Neural progenitor cell (in vitro differentiated cells): Measurements from ENCODE around the gene SMOC2.

ENCODE experiments used
- EZH2 ChIP-seq: fragments of 200-600 bp; sonication (generic); IDR thresholded peaks from 2 replicates; pipeline ENCODE4 v1.6.1; 2017; ENCODE audit warnings: antibody characterized with exemption, mild to moderate bottlenecking, moderate library complexity
- TF ChIP-seq, protein P1 (sequence below): fragments of 200-600 bp; sonication (generic); IDR thresholded peaks from 2 replicates; pipeline ENCODE4 v1.5.1; 2017; ENCODE audit warnings: antibody characterized with exemption, mild to moderate bottlenecking

DNA sequence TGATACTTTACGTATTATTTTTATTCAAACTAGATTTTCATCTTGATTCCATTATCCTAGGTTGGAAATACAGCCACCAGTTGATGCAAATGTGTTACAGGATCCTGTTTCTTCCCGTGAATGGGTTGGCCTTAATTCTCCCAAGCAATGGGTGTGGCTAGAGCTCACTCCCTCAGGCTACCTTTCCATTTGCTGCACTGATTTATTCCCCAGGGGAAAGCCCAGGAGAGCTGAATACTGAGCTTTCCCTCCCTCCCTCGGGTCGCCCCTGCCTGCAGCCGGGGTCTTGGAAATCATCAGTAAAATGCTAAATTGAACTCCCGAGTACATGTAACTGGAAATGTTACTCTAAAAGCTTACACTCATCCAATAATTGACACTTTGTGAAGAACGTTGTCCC lies 9.9 kb downstream of the SMOC2 start:
- TF ChIP-seq, protein P1, sequence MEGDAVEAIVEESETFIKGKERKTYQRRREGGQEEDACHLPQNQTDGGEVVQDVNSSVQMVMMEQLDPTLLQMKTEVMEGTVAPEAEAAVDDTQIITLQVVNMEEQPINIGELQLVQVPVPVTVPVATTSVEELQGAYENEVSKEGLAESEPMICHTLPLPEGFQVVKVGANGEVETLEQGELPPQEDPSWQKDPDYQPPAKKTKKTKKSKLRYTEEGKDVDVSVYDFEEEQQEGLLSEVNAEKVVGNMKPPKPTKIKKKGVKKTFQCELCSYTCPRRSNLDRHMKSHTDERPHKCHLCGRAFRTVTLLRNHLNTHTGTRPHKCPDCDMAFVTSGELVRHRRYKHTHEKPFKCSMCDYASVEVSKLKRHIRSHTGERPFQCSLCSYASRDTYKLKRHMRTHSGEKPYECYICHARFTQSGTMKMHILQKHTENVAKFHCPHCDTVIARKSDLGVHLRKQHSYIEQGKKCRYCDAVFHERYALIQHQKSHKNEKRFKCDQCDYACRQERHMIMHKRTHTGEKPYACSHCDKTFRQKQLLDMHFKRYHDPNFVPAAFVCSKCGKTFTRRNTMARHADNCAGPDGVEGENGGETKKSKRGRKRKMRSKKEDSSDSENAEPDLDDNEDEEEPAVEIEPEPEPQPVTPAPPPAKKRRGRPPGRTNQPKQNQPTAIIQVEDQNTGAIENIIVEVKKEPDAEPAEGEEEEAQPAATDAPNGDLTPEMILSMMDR = no peak
- no peak for TF ChIP-seq EZH2
